Measurements from ENCODE around the gene CLDN3. TPM values are rescaled to one million over a fixed set of nuclear protein-coding genes. Genes with fewer than 3 reads are reported as not detected.

The CLDN3 gene
- total and polyA plus RNA-seq, 9 of the 15 experiments (the other 6 are each of a cell fraction or from before 2014, with no cell fraction given), result 0.29 TPM; not detected in 8

- TF ChIP-seq ZBTB8A (IDR thresholded peaks at IDR 0.05; ENCODE audit: partially characterized antibody) (no peak), DPF2 (IDR thresholded peaks at IDR 0.05) (no peak), CTBP1 (IDR thresholded peaks at IDR 0.05; ENCODE audit: borderline replicate concordance) (peak; percentile 31; the same call in 1 of the 2 replicates), SMARCE1 (IDR thresholded peaks at IDR 0.05) (0 out of 2 replicates have a peak, but pooled peaks have one; percentile 17)
Observed at GRCh38 chr7:73758581-73759138, 11.4 kb downstream of the CLDN3 start (continued).

GRCh38 chr7:73749931-73750776 lies 19.9 kb downstream of the CLDN3 start:
- H3K4me3 ChIP-seq, result no peak overlapping the region
- CTCF ChIA-PET (ENCODE audit: low intra/inter-chr PET ratio), result no interaction called here
- in situ Hi-C loops (cut with MboI), result no loop called here
- H3K9me3 ChIP-seq (replicated peaks; ENCODE audit: control insufficient read depth, insufficient read depth, low read depth, low read length), result peaks cover 4% of the 10 kb centered on the region; the same call in 1 of the 2 replicates
- BruUV-seq (replicated peaks), result no TSS peak
- no peaks in the 10 kb centered on the region for H3K79me2 ChIP-seq (ENCODE audit: control insufficient read depth, insufficient read depth, low read length)
- WGBS (ENCODE audit: insufficient coverage, low coverage, missing lambda C conversion rate), result 35% methylated on average over 16 of the region's 16 CpGs
- H2AFZ ChIP-seq (ENCODE audit: low read depth, low read length), result peak overlapping the region; percentile 69
- H3K9me1 ChIP-seq (ENCODE audit: control insufficient read depth, insufficient read depth, low read length), result no peaks in the 10 kb centered on the region
- no peaks in the 10 kb centered on the region for H3K27me3 ChIP-seq (ENCODE audit: control insufficient read depth in 2 of 2, insufficient read depth in 2 of 2, low read length in 2 of 2)
- H3K36me3 ChIP-seq (ENCODE audit: control insufficient read depth, insufficient read depth, low read length), result no peaks in the 10 kb centered on the region
- peak overlapping the region; percentile 48 for H3K27ac ChIP-seq (ENCODE audit: extremely low read depth, low read depth, low read length)
- FAIRE-seq (peak; percentile 54), DNase-seq (ENCODE audit: extremely low read depth in 1 of 4, low spot score in 3 of 4) (peak in 1 of 4 experiments; percentile 71), ATAC-seq (peak; percentile 53)
- POLR2A ChIA-PET, result interaction anchor here (1.1 to 2.6 kb wide), 2 partner anchors 11 kb away, joined by 5 to 9 read pairs; partner anchors contain the start of gene ABHD11
- no peaks in the 10 kb centered on the region for H4K20me1 ChIP-seq (replicated peaks; ENCODE audit: control insufficient read depth, insufficient read depth, low read length)
- H3K4me2 ChIP-seq (ENCODE audit: insufficient read depth, low read length), result peak overlapping the region; percentile 36
- H3K9ac ChIP-seq (ENCODE audit: insufficient read depth in 1 of 2, low read depth in 2 of 2, low read length in 2 of 2), result peak overlapping the region; percentile 33 to 44; a peak in 2 of 4 replicates
- intact Hi-C loops (cut with micrococcal nuclease), result no loop called here
- H3K4me1 ChIP-seq (replicated peaks in 1 of 2; ENCODE audit: control insufficient read depth in 2 of 2, insufficient read depth in 2 of 2, low read length in 2 of 2), result peaks cover 13 to 14% of the 10 kb centered on the region in 2 experiments; a peak in 4 of 5 replicates
- TF ChIP-seq ZNF347 (CRISPR knock-in tag; IDR thresholded peaks at IDR 0.05; ENCODE audit: low read depth), result no peak
- no peak for TF ChIP-seq ZNF407 (IDR thresholded peaks at IDR 0.05; ENCODE audit: low read depth)
- no peak for TF ChIP-seq ZNF3 (CRISPR knock-in tag; IDR thresholded peaks at IDR 0.05)
- 0 out of 2 replicates have a peak, but pooled peaks have one; percentile 21 for TF ChIP-seq ATF4 (CRISPR knock-in tag; IDR thresholded peaks at IDR 0.05)
- no peak for TF ChIP-seq NR1H2 (CRISPR knock-in tag; IDR thresholded peaks at IDR 0.05)
- peak; percentile 14; the same call in 1 of the 2 replicates for TF ChIP-seq BCOR (IDR thresholded peaks at IDR 0.05)
- 0 out of 2 replicates have a peak, but pooled peaks have one; percentile 53 for TF ChIP-seq DPF2 (IDR thresholded peaks at IDR 0.05)
